ENCODE results near the gene PRAMEF18. TPM values are rescaled to one million over a fixed set of nuclear protein-coding genes. Genes with fewer than 3 reads are reported as not detected.
"Not testable (repeated sequence)": the region's sequence is repeated elsewhere in the genome, so short reads cannot be mapped to it uniquely, and the experiment has no call there.

PRAMEF18 gene, protein sequence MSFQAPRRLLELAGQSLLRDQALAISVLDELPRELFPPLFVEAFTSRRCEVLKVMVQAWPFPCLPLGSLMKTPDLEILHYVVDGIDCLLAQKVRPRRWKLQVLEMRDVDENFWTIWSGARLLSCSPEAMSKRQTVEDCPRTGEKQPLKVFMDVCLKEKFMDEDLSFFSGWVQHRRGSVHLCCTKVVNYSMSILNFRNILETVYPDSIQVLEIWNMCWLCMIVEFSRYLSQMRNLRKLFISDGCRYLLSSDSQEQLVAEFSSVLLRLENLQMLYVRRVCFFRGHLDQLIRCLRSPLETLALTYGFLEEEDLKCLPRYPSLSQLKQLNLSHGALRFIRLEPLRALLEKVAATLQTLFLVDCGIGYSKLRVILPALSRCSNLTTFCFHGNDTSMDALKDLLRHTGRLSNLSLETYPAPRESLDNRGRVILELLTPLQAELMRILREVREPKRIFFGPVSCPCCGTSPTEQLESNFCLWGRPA
- not detected in 2 replicates for total RNA-seq (2014; rRNA removed; shearing (Covaris generic))

DNA sequence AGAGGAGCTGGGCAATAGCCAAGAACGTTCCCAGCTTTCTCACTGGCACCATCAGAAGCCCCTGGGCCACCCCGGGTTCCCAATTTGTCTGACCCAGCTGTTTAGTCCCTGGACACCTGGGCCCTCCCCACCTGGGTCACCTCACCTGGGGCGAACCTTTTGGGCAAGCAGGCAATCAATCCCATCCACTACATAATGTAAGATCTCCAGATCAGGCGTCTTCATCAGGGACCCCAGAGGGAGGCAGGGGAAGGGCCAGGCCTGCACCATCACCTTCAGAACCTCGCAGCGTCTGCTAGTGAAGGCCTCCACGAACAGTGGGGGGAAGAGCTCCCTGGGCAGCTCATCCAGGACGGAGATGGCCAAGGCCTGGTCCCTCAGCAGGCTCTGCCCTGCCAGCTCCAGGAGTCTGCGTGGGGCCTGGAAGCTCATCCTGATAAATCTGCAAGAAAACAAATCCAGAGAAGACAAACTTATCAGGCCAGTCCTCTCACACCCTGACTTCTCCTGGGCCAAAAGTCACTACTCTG lies at the start of gene PRAMEF18:
PRAMEF18 (minus strand) TSS at position 480 of the 530 bp plus-strand sequence; CDS start at position 432, 48 bp downstream.
- DNase-seq (ENCODE audit: low read depth): not testable (repeated sequence)

DNA sequence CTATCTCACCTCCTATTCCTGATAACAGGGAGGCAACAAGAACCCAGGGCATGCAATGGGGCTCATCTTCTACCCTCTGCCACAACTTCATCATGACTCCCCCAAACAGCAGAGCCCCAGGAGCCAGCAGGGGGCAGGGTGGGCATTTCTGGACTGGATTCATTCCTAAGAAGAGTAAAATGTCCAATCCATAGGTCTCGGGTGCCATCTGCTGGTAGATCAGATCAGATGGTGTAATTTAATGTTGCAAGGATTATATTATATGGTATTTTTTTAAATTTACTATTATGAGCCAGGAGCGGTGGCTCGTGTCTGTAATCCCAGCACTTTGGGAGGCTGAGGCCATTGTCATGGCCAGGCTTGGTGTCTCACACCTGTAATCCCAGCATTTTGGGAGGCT lies 39.2 kb upstream of the PRAMEF18 start:
- not testable (repeated sequence) for DNase-seq (ENCODE audit: low read depth)

DNA sequence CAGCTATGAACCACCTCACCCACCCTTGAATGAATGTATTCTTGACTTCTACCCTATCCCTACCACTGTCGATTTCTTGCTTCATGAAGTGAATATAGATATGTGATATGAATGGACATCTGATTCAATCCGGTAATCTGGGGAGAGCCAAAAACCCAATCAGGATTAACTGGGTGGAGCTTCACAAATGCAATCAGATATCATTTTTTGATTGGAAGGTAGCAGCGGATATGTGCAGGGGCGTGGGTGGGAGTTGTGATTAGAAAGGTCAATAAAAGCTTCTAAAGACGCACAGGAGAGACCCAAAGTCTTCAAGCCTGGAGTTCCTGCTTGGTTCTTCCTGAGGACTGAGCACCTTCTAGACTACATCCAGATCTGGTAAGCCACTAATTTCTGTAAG lies 27.9 kb upstream of the PRAMEF18 start, which contains the start of gene PRAMEF5:
PRAMEF5 (plus strand) TSS at position 301 of the 400 bp plus-strand sequence. CDS start 5,071 bp downstream, outside the sequence.
- not testable (repeated sequence) for DNase-seq (ENCODE audit: low read depth)

DNA sequence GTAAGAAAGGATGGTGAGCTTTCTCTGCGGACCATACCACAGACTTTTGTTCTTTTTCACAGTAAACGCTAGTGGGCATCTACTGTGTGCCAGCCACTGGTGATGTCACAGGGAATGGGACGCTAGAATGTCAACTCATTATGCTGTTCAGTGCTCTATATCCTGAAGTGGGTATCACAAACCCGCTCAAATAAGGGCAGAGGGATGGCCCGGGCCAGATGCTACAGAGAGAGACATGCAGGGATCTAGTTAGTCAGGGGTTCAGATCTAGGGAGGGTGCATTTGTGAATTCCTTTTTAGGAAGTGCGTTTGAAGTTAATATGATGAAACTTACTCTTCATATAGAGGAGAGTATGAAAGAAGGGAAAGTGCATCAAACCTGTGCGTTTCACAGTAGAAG lies 21.2 kb upstream of the PRAMEF18 start:
- DNase-seq (ENCODE audit: low read depth): not testable (repeated sequence)

DNA sequence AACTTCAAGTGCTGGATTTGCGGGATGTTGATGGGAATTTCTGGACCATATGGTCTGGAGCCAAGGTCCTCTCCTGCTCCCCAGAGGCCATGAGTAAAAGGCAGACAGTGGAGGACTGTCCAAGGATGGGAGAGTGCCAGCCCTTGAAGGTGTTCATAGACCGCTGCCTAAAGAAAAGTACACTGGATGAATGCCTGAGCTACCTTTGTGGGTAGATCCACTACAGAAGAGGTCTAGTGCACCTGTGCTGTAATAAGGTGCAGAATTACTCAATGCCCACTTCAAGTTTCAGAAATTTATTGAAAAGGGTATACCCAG lies 20.6 kb upstream of the PRAMEF18 start:
- not testable (repeated sequence) for DNase-seq (ENCODE audit: low read depth)

DNA sequence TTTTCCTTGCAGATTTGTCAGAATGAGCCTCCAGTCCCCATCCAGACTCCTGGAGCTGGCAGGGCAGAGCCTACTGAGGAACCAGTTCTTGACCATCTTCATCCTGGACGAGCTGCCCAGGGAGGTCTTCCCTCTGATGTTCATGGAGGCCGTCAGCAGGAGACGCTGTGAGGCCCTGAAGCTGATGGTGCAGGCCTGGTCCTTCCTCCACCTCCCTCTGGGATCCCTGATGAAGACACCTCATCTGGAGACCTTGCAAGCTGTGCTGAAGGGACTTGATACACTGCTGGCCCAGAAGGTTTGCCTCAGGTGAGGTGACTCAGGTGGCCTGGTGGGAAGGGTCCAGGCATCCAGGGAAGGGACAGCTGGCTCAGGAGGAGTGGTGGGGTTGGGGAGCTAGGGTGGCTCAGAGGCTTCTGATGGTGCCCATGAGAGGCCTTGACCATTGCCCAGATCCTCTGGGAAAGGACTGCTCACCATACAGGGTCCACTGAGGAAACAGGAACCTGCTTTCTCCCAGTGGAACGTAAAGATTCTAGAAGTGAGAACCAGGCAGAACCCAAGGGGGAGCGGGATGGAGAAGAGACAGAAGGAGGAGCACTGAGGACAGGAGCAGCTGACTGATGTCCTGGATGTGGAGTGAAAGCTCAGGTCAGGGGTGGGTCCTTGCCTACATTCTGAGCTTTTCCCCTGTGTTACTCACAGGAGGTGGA lies 20.0 kb upstream of the PRAMEF18 start:
- not testable (repeated sequence) for DNase-seq (ENCODE audit: low read depth)

DNA sequence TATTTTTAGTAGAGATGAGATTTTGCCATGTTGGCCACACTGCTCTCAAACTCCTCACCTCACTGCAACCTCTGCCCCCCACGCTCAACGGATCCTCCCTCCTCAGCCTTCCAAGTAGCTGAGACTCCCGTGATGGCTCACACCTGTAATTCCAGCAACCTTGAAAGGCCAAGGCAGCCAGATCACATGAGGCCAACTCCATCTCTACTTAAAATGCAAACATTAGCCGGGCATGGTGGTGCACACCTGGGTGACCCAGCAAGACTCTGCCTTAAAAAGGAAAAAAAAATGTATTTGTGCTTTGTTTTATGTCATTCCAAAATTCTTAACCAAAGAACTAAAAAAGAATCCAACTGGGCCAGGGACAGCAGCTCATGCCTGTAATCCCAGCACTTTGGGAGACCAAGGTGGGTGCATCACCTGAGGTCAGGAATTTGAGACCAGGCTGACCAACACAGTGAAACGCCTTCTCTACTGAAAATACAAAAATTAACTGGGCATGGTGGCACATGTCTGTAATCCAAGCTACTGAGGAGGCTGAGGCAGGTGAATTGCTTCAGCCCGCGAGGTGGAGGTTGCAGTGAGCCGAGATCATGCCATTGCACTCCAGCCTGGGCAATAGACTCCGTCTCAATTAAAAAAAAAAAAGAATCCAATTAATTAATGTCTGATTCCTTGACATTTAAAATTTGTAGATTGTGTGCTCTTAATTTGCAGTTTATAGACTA lies 17.7 kb upstream of the PRAMEF18 start:
- not testable (repeated sequence) for DNase-seq (ENCODE audit: low read depth)

DNA sequence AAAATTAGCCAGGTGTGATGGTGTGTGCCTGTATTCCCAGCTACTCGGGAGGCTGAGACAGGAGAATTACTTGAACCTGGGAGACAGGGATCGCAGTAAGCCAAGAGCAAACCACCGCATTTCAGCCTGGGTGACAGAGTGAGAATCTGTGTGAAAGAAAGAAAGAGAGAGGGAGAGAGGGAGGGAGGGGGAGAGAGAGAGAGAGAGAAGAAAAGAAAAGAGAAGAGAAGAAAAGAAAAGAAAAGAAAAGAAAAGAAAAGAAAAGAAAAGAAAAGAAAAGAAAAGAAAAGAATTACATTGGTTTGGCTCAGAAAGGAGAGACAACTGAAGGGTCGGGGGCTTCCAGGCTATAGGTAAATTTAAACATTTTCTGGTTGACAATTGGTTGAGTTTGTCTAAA lies 13.7 kb upstream of the PRAMEF18 start:
- DNase-seq (ENCODE audit: low read depth): not testable (repeated sequence)

DNA sequence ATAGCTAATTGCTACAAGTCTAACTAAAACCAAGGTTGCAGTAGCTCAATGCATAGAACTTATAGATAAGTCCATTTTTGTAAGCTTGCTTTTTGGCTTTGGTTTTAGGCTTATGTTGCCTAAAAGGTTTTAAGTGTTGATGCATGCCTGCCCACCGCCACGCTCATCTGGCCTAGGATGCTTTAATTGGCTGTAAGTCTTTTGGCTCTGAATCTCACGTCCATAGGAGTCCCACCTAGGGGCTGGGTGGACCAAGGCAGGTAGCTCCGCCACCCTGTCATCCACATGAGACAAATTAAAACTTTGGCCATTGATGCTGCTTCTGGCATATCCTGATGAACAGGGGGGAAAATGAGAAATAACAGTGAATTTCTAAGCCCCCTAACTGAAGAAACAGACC lies 11.6 kb upstream of the PRAMEF18 start:
- not testable (repeated sequence) for DNase-seq (ENCODE audit: low read depth)

DNA sequence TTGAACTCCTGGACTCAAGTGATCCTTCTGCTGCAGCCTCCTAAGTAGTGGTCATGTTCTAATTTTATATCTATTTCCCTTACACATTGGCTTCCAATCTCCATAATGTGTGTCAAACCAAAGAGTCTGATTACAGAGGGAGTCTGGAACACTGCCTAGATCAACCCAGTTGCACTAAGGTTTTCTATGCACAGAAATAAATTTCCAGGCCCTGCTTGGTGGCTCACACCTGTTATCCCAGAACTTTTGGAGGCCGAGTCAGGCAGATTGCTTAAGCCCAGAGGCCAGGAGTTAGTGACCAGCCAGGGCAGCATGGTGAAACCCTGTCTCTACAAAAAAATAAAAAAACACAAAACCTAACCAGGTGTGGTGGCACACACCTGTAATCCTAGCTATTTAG lies 8.1 kb upstream of the PRAMEF18 start:
- not testable (repeated sequence) for DNase-seq (ENCODE audit: low read depth)

DNA sequence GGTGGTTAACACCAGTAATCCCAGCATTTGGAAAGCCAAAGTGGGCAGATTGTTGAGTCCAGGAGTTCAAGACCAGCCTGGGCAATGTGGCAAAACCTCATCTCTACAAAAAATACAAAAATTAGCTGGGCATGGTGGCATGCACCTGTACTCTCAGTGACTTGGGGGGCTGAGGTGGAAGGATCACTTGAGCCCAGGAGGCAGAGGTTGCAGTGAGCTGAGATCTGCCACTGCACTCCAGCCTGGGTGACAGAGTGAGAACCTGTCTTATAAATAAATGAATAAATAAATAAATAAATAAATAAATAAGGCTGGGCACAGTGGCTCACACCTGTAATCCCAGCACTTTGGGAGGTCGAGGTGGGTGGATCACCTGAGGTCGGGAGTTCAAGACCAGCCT lies 6.1 kb upstream of the PRAMEF18 start:
- not testable (repeated sequence) for DNase-seq (ENCODE audit: low read depth)

DNA sequence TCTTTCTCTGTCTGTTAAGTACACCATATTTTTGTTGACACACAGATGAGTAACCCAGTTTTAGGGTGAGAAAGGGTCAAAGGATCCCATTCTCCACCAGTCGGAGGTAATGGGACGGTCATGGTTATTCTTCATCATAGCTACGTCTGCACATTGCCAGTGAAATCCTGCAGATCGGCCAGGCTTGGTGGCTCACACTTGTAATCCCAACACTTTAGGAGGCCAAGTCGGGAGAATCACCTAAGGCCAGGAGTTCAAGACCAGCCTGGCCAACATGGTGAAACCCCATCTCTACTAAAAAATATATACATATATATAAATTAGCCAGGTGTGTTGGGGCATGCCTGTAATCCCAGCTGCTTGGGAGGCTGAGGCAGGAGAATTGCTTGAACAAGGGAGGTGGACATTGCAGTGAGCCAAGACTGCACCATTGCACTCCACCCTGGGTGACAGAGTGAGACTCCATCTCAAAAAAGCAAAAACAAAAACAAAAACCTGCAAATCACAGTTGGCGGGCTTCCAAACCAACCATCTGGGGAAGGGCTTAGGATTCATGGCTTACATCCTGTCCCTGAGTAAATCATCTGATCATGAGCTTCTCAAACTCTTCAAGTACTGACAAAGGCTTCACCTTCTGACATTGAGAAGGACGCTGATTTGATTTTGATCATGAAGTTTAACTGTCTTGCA lies 5.3 kb upstream of the PRAMEF18 start:
- DNase-seq (ENCODE audit: low read depth): not testable (repeated sequence)

DNA sequence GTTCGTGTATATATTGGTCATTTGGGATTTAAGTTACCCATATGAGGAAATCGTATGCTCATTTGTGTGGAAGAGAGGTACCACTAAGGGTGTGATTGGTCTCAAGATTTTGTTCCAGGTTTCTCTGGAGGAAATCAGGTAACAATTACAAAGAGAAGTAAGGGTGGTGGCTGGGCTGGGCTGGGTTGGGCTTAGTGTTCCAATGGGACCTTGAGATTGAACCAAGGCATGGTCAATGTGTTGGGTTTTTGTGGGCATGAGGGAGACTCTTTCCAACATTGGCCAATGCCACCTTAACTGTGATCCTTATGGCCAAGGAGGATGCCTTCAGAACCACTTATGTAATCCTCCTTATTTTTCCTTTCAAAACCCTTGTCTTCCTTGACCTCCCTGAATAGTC lies 4.6 kb upstream of the PRAMEF18 start:
- DNase-seq (ENCODE audit: low read depth): not testable (repeated sequence)

DNA sequence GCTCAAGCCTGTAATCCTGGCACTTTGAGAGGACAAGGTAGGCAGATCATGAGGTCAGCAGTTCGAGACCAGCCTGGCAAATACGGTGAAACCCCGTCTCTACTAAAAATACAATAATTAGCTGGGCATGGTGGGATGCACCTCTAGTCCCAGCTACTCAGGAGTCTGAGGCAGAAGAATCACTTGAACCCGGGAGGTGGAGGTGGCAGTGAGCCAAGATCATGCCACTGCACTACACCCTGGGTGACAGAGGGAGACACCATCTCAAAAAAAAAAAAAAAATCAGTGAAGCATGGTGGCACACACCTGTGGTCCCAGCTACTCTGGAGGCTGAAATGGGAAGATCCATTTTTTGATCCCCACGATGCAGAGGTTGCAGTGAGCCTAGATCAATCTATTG lies 4.1 kb upstream of the PRAMEF18 start:
- not testable (repeated sequence) for DNase-seq (ENCODE audit: low read depth)

DNA sequence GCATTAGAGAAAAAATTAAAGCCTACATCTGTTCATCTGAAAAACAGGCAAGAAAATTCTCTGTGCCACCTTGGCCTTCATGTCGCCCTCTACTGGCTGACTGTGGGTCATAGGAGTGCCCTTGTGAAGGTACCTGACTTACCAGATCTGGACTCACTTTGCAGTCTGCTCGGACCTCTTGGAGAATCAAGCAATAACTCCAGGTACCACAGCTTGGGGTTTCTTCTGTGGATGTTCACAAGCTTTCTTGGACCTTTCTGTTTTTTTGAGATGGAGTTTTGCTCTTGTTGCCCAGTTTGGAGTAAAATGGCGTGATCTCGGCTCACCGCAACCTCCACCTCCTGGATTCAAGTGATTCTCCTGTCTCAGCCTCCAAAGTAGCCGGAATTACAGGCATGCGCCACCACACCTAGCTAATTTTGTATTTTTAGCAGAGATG lies 2.4 kb upstream of the PRAMEF18 start:
- peak; percentile 43 for DNase-seq (ENCODE audit: low read depth)

DNA sequence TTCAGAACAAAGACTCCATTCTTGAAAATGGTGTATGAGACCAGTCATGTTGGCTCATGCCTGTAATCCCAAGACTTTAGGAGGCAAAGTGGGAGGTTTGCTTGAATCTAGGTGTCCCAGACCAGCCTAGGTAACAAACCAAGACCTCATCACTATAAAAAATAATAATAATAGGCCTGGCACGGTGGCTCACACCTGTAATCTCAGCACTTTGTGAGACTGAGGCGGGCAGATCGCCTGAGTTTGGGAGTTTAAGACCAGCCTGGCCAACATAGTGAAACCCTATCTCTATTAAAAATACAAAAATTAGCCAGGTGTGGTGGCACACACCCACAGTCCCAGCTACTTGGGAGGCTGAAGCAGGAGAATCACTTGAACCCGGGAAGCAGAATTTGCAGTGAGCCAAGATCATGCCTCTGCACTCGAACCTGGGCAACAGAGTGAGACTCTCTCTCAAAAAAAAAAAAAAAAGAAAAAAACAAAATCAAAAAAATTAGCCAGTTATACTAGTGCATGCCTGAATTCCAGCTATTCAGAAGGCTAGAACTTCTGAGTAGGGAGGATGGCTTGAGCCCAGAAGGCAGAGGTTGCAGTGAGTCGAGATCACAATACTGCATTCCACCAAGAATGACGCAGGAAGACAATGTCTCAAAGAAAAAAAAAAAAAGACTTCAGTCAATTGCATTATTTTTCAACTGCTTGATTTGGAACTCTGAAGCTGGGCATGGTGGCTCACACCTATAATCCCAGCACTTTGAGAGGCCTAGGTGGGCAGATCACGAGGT lies 1.5 kb upstream of the PRAMEF18 start:
- DNase-seq (ENCODE audit: low read depth): not testable (repeated sequence)

DNA sequence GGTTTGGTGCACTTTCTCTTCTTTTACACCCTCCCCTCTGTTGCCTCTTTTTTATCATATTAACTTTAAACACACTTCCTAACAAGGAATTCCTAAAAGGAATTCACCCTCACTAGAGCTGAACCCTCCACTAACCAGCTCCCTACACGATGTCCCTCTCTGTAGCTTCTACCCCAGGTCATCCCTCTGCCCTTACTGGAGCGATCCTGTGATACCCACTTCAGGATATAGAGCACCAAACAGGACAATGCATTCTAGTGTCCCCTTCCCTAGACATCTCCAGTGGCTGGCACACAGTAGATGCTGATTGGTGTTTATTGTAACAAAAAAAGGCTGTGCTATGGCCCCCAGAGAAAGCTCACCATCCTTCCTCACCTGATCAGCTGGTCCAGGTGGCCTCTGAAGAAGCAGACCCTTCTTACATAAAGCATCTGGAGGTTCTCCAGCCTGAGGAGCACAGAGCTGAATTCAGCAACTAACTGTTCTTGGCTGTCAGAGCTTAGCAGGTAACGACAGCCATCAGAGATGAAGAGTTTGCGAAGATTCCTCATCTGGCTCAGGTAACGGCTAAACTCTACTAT lies 1.4 kb downstream of the PRAMEF18 start:
- no peak for DNase-seq (ENCODE audit: low read depth)

DNA sequence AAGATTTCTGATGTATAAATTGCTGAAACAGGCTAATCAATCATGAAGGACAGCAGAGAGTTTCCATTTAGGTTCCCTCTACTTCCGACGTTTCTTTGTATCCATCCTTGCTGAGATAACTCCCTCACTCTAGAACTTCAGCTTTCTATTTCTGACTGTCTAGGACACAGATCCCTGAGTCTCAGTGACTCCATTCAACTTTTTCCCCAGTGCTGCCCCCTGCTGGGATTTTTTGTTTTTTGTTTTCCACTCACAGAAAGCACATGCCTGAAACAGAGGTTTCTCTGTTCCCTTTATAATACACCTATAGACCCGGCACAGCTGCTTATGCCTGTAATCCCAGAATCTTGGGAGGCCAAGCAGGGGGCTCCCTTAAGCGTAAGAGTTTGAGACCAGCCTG lies 3.2 kb downstream of the PRAMEF18 start:
- not testable (repeated sequence) for DNase-seq (ENCODE audit: low read depth)

DNA sequence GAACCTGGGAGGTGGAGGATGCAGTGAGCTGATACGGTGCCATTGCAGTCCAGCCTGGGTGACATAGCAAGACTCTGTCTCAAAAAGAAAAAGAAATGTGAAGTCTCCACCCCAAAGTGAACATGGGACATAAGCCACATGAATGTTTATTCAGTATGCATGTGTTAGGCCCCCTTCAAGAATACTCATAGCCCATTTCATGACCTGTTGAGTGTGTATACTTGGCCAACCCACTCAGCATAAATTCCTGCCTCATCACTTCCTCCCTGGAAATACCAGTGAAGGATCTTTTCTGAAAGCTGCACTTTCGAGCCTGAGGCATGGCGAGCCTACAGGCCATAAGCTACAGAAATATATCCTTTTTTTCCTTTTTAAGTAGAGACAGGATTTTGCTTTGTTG lies 6.8 kb downstream of the PRAMEF18 start:
- not testable (repeated sequence) for DNase-seq (ENCODE audit: low read depth)

DNA sequence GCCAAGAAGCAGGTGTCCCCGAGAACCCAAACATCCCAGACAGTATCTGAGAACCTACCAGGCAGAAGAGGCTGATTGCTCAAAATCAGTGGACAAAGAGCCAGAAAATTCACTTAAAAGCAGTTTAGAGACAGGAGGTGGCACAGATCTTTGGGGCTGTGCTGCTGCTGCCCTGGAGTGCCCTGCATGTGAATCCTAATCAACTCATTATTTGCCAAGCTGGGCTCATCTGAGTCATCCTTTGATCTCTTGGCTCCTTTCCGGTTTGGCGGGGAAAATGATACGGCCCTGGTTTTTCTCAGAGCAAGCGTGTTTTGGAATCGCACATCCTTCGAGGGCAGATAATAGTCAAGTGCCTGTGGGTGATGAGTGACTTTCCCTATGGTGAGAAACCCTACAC lies 9.3 kb downstream of the PRAMEF18 start:
- not testable (repeated sequence) for DNase-seq (ENCODE audit: low read depth)

All from M059J (cell line).